Astrocyte (in vitro differentiated cells and primary cell): ENCODE results near the gene TES. TPM values are rescaled to one million over a fixed set of nuclear protein-coding genes. Genes with fewer than 3 reads are reported as not detected.

ENCODE experiments used
- DNase-seq: peaks from one replicate; pipeline ENCODE4 v3.0.0-alpha.2; 2010; ENCODE audit warnings: low read depth
- FAIRE-seq: peaks from 2 replicates; lab custom pipeline; 2011; peaks lifted over from hg19 to GRCh38; lab: Jason Lieb, UNC
- H2AFZ ChIP-seq: 2 replicates; pipeline ENCODE4 v1.6.0; 2012; ENCODE audit warnings: low read depth, low read length, inconsistent platforms
- H3K27ac ChIP-seq: 2 replicates; pipeline ENCODE4 v1.5.1; 2011; ENCODE audit warnings: low read depth, low read length, inconsistent platforms
- H3K27me3 ChIP-seq: 2 replicates; pipeline ENCODE4 v1.6.0; 2011; ENCODE audit warnings: low read length, inconsistent platforms; ENCODE audit not compliant: insufficient read depth
- H3K36me3 ChIP-seq: 2 replicates; pipeline ENCODE4 v1.5.1; 2011; ENCODE audit warnings: low read length, inconsistent platforms; ENCODE audit not compliant: insufficient read depth
- H3K4me1 ChIP-seq: 2 replicates; pipeline ENCODE4 v1.5.1; 2011; ENCODE audit warnings: low read length, inconsistent platforms; ENCODE audit not compliant: insufficient read depth
- H3K4me2 ChIP-seq: 2 replicates; pipeline ENCODE4 v1.6.0; 2012; ENCODE audit warnings: low read length, inconsistent platforms
- H3K4me3 ChIP-seq: 2 replicates; pipeline ENCODE4 v1.5.1; 2011; ENCODE audit warnings: low read depth, mild to moderate bottlenecking, low read length, inconsistent platforms; ENCODE audit not compliant: insufficient read depth
- H3K79me2 ChIP-seq: 2 replicates; pipeline ENCODE4 v1.6.0; 2012; ENCODE audit warnings: mild to moderate bottlenecking, low read length, inconsistent platforms; ENCODE audit not compliant: insufficient read depth
- H3K9ac ChIP-seq: 2 replicates; pipeline ENCODE4 v1.6.0; 2012; ENCODE audit warnings: mild to moderate bottlenecking, low read length, inconsistent platforms
- H3K9me3 ChIP-seq: 2 replicates; pipeline ENCODE4 v1.5.1; 2012; ENCODE audit warnings: low read depth, mild to moderate bottlenecking, low read length, inconsistent platforms; ENCODE audit not compliant: insufficient read depth
- H4K20me1 ChIP-seq: 2 replicates; pipeline ENCODE4 v1.6.0; 2012; ENCODE audit warnings: low read length, inconsistent platforms; ENCODE audit not compliant: insufficient read depth
- H3K27ac Mint-ChIP-seq: one replicate; pipeline ENCODE4 v1.8.0; 2021; ENCODE audit warnings: mild to moderate bottlenecking, mixed read lengths; ENCODE audit not compliant: unreplicated experiment
- H3K27me3 Mint-ChIP-seq: one replicate; pipeline ENCODE4 v1.8.0; 2021; ENCODE audit warnings: low read depth, mixed read lengths; ENCODE audit not compliant: unreplicated experiment
- H3K36me3 Mint-ChIP-seq: one replicate; pipeline ENCODE4 v1.8.0; 2021; ENCODE audit warnings: low read depth, mixed read lengths; ENCODE audit not compliant: unreplicated experiment
- H3K4me1 Mint-ChIP-seq: one replicate; pipeline ENCODE4 v1.8.0; 2021; ENCODE audit warnings: low read depth, mixed read lengths; ENCODE audit not compliant: unreplicated experiment
- H3K4me3 Mint-ChIP-seq: one replicate; pipeline ENCODE4 v1.8.0; 2021; ENCODE audit warnings: mild to moderate bottlenecking, moderate library complexity, mixed read lengths; ENCODE audit not compliant: unreplicated experiment
- H3K9me3 Mint-ChIP-seq: one replicate; pipeline ENCODE4 v1.8.0; 2021; ENCODE audit warnings: mild to moderate bottlenecking, mixed read lengths; ENCODE audit not compliant: unreplicated experiment
- EZH2 ChIP-seq: IDR thresholded peaks from 2 replicates; pipeline ENCODE4 v1.6.1; 2012; ENCODE audit warnings: mild to moderate bottlenecking, low read length, inconsistent platforms; ENCODE audit not compliant: insufficient read depth
- total RNA-seq: library from RNA; stranded (reverse); gene quantifications from 2 replicates; pipeline ENCODE4 v1.2.1, GENCODE V29; 2021
- TF ChIP-seq, protein P1 (sequence below): IDR thresholded peaks from 2 replicates; pipeline ENCODE4 v1.5.1; 2011; ENCODE audit warnings: low read depth, mild to moderate bottlenecking, inconsistent platforms, low read length, moderate library complexity; ENCODE audit not compliant: insufficient read depth

The TES gene
- total RNA-seq, 1 donor from 2014 or later = 179 TPM

DNA sequence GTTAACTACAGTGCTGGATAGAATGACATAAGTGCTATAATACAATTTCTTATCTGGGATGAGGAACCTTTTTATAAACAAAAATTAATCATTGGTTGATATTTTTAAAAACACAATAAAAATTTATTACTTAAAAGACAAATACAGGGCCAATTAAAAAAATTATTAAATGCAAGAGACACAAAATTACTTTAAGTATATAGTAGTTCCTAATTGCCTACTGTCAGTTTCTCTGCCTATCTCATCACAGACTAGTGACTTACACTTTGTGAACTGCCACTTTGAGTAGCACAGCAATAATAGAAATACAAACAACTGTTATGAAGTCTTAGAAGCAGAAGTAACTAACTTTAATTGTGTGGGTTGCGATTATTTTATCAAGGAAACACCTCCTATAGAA is 8.4 kb downstream of the TES start:
- Histone ChIP-seq H3K4me3 (no peak overlapping the region), H3K27me3 (no peaks in the 10 kb centered on the region), H4K20me1 (peaks cover 67% of the 10 kb centered on the region), H3K4me1 (peaks cover 39% of the 10 kb centered on the region), H3K36me3 (no peaks in the 10 kb centered on the region), H3K4me2 (peak overlapping the region; percentile 74), H3K79me2 (peaks cover 95% of the 10 kb centered on the region), H2AFZ (no peak overlapping the region), H3K27ac (peak overlapping the region; percentile 63), H3K9me3 (no peaks in the 10 kb centered on the region), H3K9ac (peak overlapping the region; percentile 35)
- H3K4me3 Mint-ChIP-seq = no peak overlapping the region
- no peaks in the 10 kb centered on the region for H3K27me3 Mint-ChIP-seq
- H3K27ac Mint-ChIP-seq = no peak overlapping the region
- DNase-seq (no peak), FAIRE-seq (no peak)
- TF ChIP-seq, protein P1, sequence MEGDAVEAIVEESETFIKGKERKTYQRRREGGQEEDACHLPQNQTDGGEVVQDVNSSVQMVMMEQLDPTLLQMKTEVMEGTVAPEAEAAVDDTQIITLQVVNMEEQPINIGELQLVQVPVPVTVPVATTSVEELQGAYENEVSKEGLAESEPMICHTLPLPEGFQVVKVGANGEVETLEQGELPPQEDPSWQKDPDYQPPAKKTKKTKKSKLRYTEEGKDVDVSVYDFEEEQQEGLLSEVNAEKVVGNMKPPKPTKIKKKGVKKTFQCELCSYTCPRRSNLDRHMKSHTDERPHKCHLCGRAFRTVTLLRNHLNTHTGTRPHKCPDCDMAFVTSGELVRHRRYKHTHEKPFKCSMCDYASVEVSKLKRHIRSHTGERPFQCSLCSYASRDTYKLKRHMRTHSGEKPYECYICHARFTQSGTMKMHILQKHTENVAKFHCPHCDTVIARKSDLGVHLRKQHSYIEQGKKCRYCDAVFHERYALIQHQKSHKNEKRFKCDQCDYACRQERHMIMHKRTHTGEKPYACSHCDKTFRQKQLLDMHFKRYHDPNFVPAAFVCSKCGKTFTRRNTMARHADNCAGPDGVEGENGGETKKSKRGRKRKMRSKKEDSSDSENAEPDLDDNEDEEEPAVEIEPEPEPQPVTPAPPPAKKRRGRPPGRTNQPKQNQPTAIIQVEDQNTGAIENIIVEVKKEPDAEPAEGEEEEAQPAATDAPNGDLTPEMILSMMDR = no peak
- no peak for TF ChIP-seq EZH2
- H3K36me3 Mint-ChIP-seq = no peaks in the 10 kb centered on the region
- H3K9me3 Mint-ChIP-seq = no peaks in the 10 kb centered on the region
- peaks cover 49% of the 10 kb centered on the region for H3K4me1 Mint-ChIP-seq

DNA sequence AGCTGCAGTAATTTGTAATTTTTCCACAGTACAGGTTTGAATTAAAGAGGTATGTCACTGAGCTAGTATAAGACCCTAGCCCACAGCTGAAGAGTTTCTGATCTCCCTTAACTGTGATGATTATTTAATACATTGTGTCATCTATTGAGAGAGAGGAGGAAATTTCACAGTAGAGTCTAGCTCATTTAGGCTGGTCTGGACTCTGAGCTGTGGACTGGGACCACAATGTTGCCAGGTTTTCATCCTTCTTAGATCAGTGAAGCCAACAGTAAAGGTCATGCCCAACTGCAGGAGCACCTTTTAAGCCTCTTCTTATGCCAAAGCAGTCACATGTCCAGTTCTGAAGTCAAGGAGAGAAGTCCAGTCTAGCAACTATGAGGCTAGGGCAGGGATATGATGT is 8.9 kb downstream of the TES start:
- Mint-ChIP-seq H3K4me1 (peaks cover 48% of the 10 kb centered on the region), H3K9me3 (no peaks in the 10 kb centered on the region), H3K36me3 (no peaks in the 10 kb centered on the region), H3K27ac (no peak overlapping the region), H3K27me3 (no peaks in the 10 kb centered on the region), H3K4me3 (no peak overlapping the region)
- no peak overlapping the region for H2AFZ ChIP-seq
- peaks cover 70% of the 10 kb centered on the region for H4K20me1 ChIP-seq
- no peak overlapping the region for H3K4me3 ChIP-seq
- peak overlapping the region; percentile 17 for H3K9ac ChIP-seq
- no peaks in the 10 kb centered on the region for H3K9me3 ChIP-seq
- DNase-seq (no peak), FAIRE-seq (no peak)
- no peaks in the 10 kb centered on the region for H3K27me3 ChIP-seq
- peaks cover 95% of the 10 kb centered on the region for H3K79me2 ChIP-seq
- TF ChIP-seq EZH2 = no peak
- TF ChIP-seq, protein P1 = no peak
- peak overlapping the region; percentile 74 for H3K4me2 ChIP-seq
- no peaks in the 10 kb centered on the region for H3K36me3 ChIP-seq
- peaks cover 33% of the 10 kb centered on the region for H3K4me1 ChIP-seq
- H3K27ac ChIP-seq = no peak overlapping the region

- peaks cover 95% of the 10 kb centered on the region for H3K79me2 ChIP-seq
- peaks cover 69% of the 10 kb centered on the region for H4K20me1 ChIP-seq
- no peaks in the 10 kb centered on the region for H3K27me3 ChIP-seq
- Mint-ChIP-seq H3K4me3 (no peak overlapping the region), H3K27ac (no peak overlapping the region), H3K9me3 (no peaks in the 10 kb centered on the region), H3K4me1 (peaks cover 47% of the 10 kb centered on the region), H3K27me3 (no peaks in the 10 kb centered on the region), H3K36me3 (no peaks in the 10 kb centered on the region)
- no peaks in the 10 kb centered on the region for H3K36me3 ChIP-seq
- no peak overlapping the region for H3K9ac ChIP-seq
- H3K4me1 ChIP-seq = peaks cover 32% of the 10 kb centered on the region
- peak overlapping the region; percentile 74 for H3K4me2 ChIP-seq
- no peak overlapping the region for H2AFZ ChIP-seq
- no peak overlapping the region for H3K4me3 ChIP-seq
- no peak overlapping the region for H3K27ac ChIP-seq
- DNase-seq = no peak
- TF ChIP-seq, protein P1 = no peak
- no peak for TF ChIP-seq EZH2
- FAIRE-seq = no peak
- H3K9me3 ChIP-seq = no peaks in the 10 kb centered on the region
Observed at GRCh38 chr7:116219834-116220233, 9.5 kb downstream of the TES start.
